Endothelial cell of umbilical vein (primary cell): ENCODE measurements around the gene HNRNPH1. TPM values are rescaled to one million over a fixed set of nuclear protein-coding genes. Genes with fewer than 3 reads are reported as not detected.

Experiments used
- BruUV-seq: library from RNA; stranded (reverse); fragments of 400-500 nt; replicated peaks from 2 replicates; lab custom pipeline; 2021; lab: Mats Ljungman, UMichigan
- CTCF ChIA-PET: fragments of 300-600, 350-600 bp; sonication (Branson Sonifier 250); formaldehyde crosslinking; loops from one replicate; lab custom pipeline; 2021; ENCODE audit warnings: antibody characterized with exemption, inconsistent platforms; lab: Charles Lee
- POLR2A ChIA-PET: fragments of 300-600, 350-600 bp; sonication (Branson Sonifier 250); formaldehyde crosslinking; loops from one replicate; lab custom pipeline; 2021; ENCODE audit warnings: antibody characterized with exemption, inconsistent platforms; lab: Charles Lee
- DNase-seq: peaks from one replicate; pipeline ENCODE4 v3.0.0-alpha.2; 2011; ENCODE audit warnings: low read depth, low spot score
- FAIRE-seq: peaks from 2 replicates; lab custom pipeline; 2011; peaks lifted over from hg19 to GRCh38; lab: Jason Lieb, UNC
- H2AFZ ChIP-seq: 2 replicates; pipeline ENCODE4 v1.6.0; 2012; ENCODE audit warnings: low read depth, low read length, control low read depth, inconsistent platforms
- H3K27ac ChIP-seq: 2 replicates; pipeline ENCODE4 v1.5.1; 2011; ENCODE audit warnings: low read depth, mild to moderate bottlenecking, control low read depth, low read length, moderate library complexity; ENCODE audit not compliant: insufficient read depth
- H3K27me3 ChIP-seq, 2 experiments: 2 replicates each; pipeline versions ENCODE4 v1.6.0 to v1.6.1; 2011; ENCODE audit warnings: low read length in 2 of 2, mixed read lengths in 1 of 2; ENCODE audit not compliant: control insufficient read depth in 2 of 2, insufficient read depth in 2 of 2
- H3K36me3 ChIP-seq, 2 experiments: 2 replicates in 1 of 2; 3 replicates in 1 of 2; pipeline ENCODE4 v1.5.1; 2011; ENCODE audit warnings: low read length in 2 of 2, mild to moderate bottlenecking in 1 of 2, moderate library complexity in 1 of 2; ENCODE audit not compliant: control insufficient read depth in 2 of 2, insufficient read depth in 2 of 2; ENCODE audit errors: extremely low read depth in 1 of 2
- H3K4me1 ChIP-seq: 3 replicates; pipeline ENCODE4 v1.5.1; 2011; ENCODE audit warnings: mild to moderate bottlenecking, low read length; ENCODE audit not compliant: control insufficient read depth, insufficient read depth; ENCODE audit errors: extremely low read depth
- H3K4me2 ChIP-seq: 2 replicates; pipeline ENCODE4 v1.6.1; 2011; ENCODE audit warnings: low read length, control low read depth, mixed read lengths; ENCODE audit not compliant: insufficient read depth
- H3K4me3 ChIP-seq, 3 experiments: fragments of 200-600 bp in 1 of 3; sonication (generic), shearing (Covaris generic) in 1 of 3; replicated peaks in 1 of 3; 2 replicates each; pipeline ENCODE4 v1.5.1; 2011 to 2016; ENCODE audit warnings: control low read depth in 3 of 3, low read length in 3 of 3, mild to moderate bottlenecking in 2 of 3, inconsistent platforms in 1 of 3, low read depth in 1 of 3, moderate library complexity in 1 of 3; ENCODE audit not compliant: insufficient read depth in 1 of 3
- H3K79me2 ChIP-seq: 2 replicates; pipeline ENCODE4 v1.6.0; 2012; ENCODE audit warnings: low read length, inconsistent platforms; ENCODE audit not compliant: control insufficient read depth, insufficient read depth
- H3K9ac ChIP-seq: replicated peaks from 2 replicates; pipeline ENCODE3; 2011; ENCODE audit warnings: low read length, control low read depth; ENCODE audit not compliant: insufficient read depth; ENCODE audit errors: extremely low read depth
- H3K9me1 ChIP-seq: replicated peaks from 3 replicates; pipeline ENCODE4 v1.6.0; 2011; ENCODE audit warnings: mild to moderate bottlenecking, low read length; ENCODE audit not compliant: control insufficient read depth, insufficient read depth; ENCODE audit errors: extremely low read depth
- H3K9me3 ChIP-seq: replicated peaks from 2 replicates; pipeline ENCODE4 v1.5.1; 2012; ENCODE audit warnings: low read length, inconsistent platforms; ENCODE audit not compliant: control insufficient read depth, insufficient read depth
- H4K20me1 ChIP-seq: replicated peaks from 2 replicates; pipeline ENCODE3; 2011; ENCODE audit warnings: mild to moderate bottlenecking, low read length; ENCODE audit not compliant: control insufficient read depth, insufficient read depth; ENCODE audit errors: extremely low read depth
- CTCF ChIP-seq, 2 donors: IDR thresholded peaks; 1 replicate in 1 of 2; 2 replicates in 1 of 2; pipeline ENCODE4 v1.5.1; 2011; ENCODE audit warnings: low read length in 2 of 2, mild to moderate bottlenecking in 2 of 2, moderate library complexity in 2 of 2, control low read depth in 1 of 2, inconsistent platforms in 1 of 2, low read depth in 1 of 2; ENCODE audit not compliant: insufficient read depth in 1 of 2; ENCODE audit errors: extremely low read depth in 1 of 2
- EZH2 ChIP-seq: IDR thresholded peaks from 2 replicates; pipeline ENCODE4 v1.6.1; 2012; ENCODE audit warnings: borderline replicate concordance, low read depth, mild to moderate bottlenecking, moderate library complexity, low read length, inconsistent platforms; ENCODE audit not compliant: severe bottlenecking
- FOS ChIP-seq: IDR thresholded peaks from 2 replicates; pipeline ENCODE4 v1.6.1; 2011; ENCODE audit warnings: mild to moderate bottlenecking, low read length, moderate library complexity, borderline replicate concordance; ENCODE audit not compliant: insufficient read depth
- GATA2 ChIP-seq: IDR thresholded peaks from 2 replicates; pipeline ENCODE4 v1.7.0; 2011; ENCODE audit warnings: low read depth, mild to moderate bottlenecking, moderate library complexity, mixed read lengths, low read length; ENCODE audit not compliant: insufficient read length, insufficient read depth
- JUN ChIP-seq: IDR thresholded peaks from 2 replicates; pipeline ENCODE4 v1.6.1; 2011; ENCODE audit warnings: borderline replicate concordance, low read depth; ENCODE audit not compliant: insufficient read length, insufficient read depth
- MAX ChIP-seq: IDR thresholded peaks from 2 replicates; pipeline ENCODE4 v1.6.1; 2011; ENCODE audit not compliant: insufficient read depth, insufficient read length
- MYC ChIP-seq: IDR thresholded peaks from one replicate; pipeline ENCODE4 v1.6.1; 2011; ENCODE audit warnings: mild to moderate bottlenecking, low read depth, low read length
- POLR2A ChIP-seq: IDR thresholded peaks from 2 replicates; pipeline ENCODE4 v1.6.1; 2012; ENCODE audit warnings: low read depth, mild to moderate bottlenecking, control low read depth, low read length
- POLR2AphosphoS5 ChIP-seq: IDR thresholded peaks from 2 replicates; pipeline ENCODE4 v1.6.1; 2012; ENCODE audit warnings: low read depth, mild to moderate bottlenecking, control low read depth, low read length, moderate library complexity; ENCODE audit not compliant: insufficient read depth
- dilution Hi-C: fragments of 300-500 bp; cut with MboI; formaldehyde crosslinking; loops from one replicate; pipeline ENCODE4 v1.15.0; 2019; ENCODE audit warnings: low sequenced_read_pairs; ENCODE audit not compliant: extremely low pct_ligation_motif_present
- intact Hi-C: fragments of 100-400 bp; cut with micrococcal nuclease; formaldehyde crosslinking; loops from one replicate; pipeline ENCODE4 v1.10.0; 2022
- polyA plus RNA-seq, 4 experiments: library from polyadenylated mRNA; depleted of rRNA in 3 of 4; stranded (reverse) in 3 of 4; unstranded in 1 of 4; fragments of >200 nt; gene quantifications; 2 replicates each; pipeline versions ENCODE4 v1.2.1 to v1.2.3, GENCODE V29; 2011 to 2012; ENCODE audit warnings: missing spikeins in 1 of 4
- total RNA-seq: library from RNA; stranded (reverse); gene quantifications from 2 replicates; pipeline ENCODE4 v1.2.3, GENCODE V29; 2021

HNRNPH1 gene
- total and polyA plus RNA-seq, 2 donors (not counting 3 experiments of a cell fraction or from before 2014, with no cell fraction given), result 348 to 993 TPM

DNA sequence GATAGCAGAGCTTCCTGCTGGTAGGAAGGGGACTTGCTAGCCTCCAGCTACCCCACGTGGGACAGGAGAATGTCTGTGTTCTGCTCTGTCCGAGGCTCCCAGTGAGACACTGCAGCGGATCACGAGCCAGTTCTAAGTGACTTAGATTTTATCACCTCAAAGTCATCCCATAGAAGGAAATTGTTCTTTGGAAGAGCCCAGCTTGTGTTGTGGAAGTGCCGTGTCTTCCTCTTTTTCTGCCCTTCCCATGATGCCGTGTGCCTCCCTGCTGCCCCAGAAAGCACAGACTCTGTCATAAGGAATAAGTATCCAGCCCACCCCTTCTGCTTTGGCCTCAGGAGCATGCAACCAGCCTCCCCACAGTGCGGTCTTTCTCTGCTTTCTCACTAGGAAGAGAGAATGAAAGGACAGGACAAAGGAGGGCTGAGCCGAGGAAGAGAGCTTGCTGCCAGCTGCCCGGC lies 37.5 kb downstream of the HNRNPH1 start:
- Histone ChIP-seq H3K4me2 (no peak overlapping the region), H3K27me3 (no peaks in the 10 kb centered on the region), H3K27ac (no peak overlapping the region), H3K9me1 (no peaks in the 10 kb centered on the region), H3K9ac (no peak overlapping the region), H3K36me3 (peaks cover 4 to 25% of the 10 kb centered on the region in 2 experiments), H4K20me1 (no peaks in the 10 kb centered on the region), H3K4me3 (no peak overlapping the region), H3K4me1 (no peaks in the 10 kb centered on the region), H3K9me3 (no peaks in the 10 kb centered on the region), H2AFZ (no peak overlapping the region), H3K79me2 (no peaks in the 10 kb centered on the region)
- DNase-seq (no peak), FAIRE-seq (no peak)
- CTCF ChIA-PET, result no interaction called here
- no peak for TF ChIP-seq POLR2A
- TF ChIP-seq JUN, result no peak
- no peak for TF ChIP-seq GATA2
- dilution Hi-C loops (no loop called here), intact Hi-C loops (no loop called here)
- POLR2A ChIA-PET, result no interaction called here
- BruUV-seq, result no TSS peak

GRCh38 chr5:179577286-179577960 lies 46.0 kb downstream of the HNRNPH1 start:
- intact Hi-C loops, result no loop called here
- Histone ChIP-seq H3K79me2 (no peaks in the 10 kb centered on the region), H3K4me3 (no peak overlapping the region), H3K4me1 (no peaks in the 10 kb centered on the region), H2AFZ (no peak overlapping the region), H3K9ac (no peak overlapping the region), H3K9me1 (no peaks in the 10 kb centered on the region), H3K4me2 (no peak overlapping the region), H3K27ac (no peak overlapping the region), H4K20me1 (no peaks in the 10 kb centered on the region), H3K9me3 (no peaks in the 10 kb centered on the region), H3K36me3 (peaks cover 4 to 8% of the 10 kb centered on the region in 2 experiments), H3K27me3 (no peaks in the 10 kb centered on the region)
- DNase-seq, result no peak
- ChIA-PET POLR2A (no interaction called here), CTCF (no interaction called here)
- no TSS peak for BruUV-seq
- FAIRE-seq, result no peak
- no peak for TF ChIP-seq GATA2
- TF ChIP-seq FOS, result no peak
- TF ChIP-seq MYC, result no peak
- no peak for TF ChIP-seq CTCF (IDR thresholded peaks at IDR 0.05; ENCODE audit: extremely low read depth in 1 of 2, insufficient read depth in 1 of 2, low read depth in 1 of 2, low read length in 2 of 2)
- TF ChIP-seq EZH2, result no peak
- TF ChIP-seq JUN, result no peak
- TF ChIP-seq POLR2AphosphoS5, result no peak
- no peak for TF ChIP-seq POLR2A
- TF ChIP-seq MAX, result no peak
- dilution Hi-C loops, result no loop called here
